Measurements from ENCODE around the gene TCOF1.

DNA sequence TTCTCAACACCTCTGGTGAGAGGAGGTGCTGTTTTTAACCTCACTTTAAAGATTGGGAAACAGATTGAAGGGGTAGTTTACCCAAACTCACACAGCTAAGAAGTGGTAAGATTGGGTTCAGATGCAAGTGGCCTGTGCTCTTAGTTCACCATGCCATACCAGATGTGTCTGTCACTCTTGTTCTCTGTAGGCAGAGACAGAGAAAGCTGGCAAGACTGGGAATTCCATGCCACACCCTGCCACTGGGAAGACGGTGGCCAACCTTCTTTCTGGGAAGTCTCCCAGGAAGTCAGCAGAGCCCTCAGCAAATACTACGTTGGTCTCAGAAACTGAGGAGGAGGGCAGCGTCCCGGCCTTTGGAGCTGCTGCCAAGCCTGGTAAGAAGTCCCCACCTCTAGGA, 11.0 kb downstream of the TCOF1 start:
- TF ChIP-seq, protein P1, sequence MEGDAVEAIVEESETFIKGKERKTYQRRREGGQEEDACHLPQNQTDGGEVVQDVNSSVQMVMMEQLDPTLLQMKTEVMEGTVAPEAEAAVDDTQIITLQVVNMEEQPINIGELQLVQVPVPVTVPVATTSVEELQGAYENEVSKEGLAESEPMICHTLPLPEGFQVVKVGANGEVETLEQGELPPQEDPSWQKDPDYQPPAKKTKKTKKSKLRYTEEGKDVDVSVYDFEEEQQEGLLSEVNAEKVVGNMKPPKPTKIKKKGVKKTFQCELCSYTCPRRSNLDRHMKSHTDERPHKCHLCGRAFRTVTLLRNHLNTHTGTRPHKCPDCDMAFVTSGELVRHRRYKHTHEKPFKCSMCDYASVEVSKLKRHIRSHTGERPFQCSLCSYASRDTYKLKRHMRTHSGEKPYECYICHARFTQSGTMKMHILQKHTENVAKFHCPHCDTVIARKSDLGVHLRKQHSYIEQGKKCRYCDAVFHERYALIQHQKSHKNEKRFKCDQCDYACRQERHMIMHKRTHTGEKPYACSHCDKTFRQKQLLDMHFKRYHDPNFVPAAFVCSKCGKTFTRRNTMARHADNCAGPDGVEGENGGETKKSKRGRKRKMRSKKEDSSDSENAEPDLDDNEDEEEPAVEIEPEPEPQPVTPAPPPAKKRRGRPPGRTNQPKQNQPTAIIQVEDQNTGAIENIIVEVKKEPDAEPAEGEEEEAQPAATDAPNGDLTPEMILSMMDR (IDR thresholded peaks at IDR 0.05; ENCODE audit: low read length) = no peak
- no peak for TF ChIP-seq EZH2 (IDR thresholded peaks at IDR 0.05; ENCODE audit: borderline replicate concordance, low read length)

Data from OCI-LY1 (cell line).